Measurements from ENCODE around the gene EDIL3.

The EDIL3 gene

DNA sequence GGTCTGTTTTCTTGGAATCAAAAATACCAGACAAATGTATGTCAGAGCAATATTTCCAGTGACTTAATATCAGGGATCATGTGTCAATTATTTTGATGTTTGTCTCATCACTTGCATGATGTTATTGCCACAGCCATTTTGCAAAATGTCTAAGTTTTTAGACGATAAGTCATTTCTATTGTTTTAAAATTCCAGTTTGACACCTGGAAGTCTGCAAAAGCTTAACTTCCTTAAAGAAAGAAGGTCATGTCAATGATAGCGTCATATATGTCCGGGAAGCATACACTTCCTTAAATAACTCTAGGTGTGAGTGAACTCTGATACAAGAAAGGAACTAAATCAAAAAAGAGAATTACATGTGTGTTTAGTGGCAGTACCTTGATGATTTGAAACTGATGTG is 259.5 kb downstream of the EDIL3 start:
- no peak overlapping the region for H3K4me3 ChIP-seq (ENCODE audit: low read depth, low read length)
- DNase-seq (ENCODE audit: low read depth), result no peak
- TF ChIP-seq, protein P1, sequence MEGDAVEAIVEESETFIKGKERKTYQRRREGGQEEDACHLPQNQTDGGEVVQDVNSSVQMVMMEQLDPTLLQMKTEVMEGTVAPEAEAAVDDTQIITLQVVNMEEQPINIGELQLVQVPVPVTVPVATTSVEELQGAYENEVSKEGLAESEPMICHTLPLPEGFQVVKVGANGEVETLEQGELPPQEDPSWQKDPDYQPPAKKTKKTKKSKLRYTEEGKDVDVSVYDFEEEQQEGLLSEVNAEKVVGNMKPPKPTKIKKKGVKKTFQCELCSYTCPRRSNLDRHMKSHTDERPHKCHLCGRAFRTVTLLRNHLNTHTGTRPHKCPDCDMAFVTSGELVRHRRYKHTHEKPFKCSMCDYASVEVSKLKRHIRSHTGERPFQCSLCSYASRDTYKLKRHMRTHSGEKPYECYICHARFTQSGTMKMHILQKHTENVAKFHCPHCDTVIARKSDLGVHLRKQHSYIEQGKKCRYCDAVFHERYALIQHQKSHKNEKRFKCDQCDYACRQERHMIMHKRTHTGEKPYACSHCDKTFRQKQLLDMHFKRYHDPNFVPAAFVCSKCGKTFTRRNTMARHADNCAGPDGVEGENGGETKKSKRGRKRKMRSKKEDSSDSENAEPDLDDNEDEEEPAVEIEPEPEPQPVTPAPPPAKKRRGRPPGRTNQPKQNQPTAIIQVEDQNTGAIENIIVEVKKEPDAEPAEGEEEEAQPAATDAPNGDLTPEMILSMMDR (conservative IDR thresholded peaks at IDR 0.05; ENCODE audit: low read depth, low read length), result no peak

DNA sequence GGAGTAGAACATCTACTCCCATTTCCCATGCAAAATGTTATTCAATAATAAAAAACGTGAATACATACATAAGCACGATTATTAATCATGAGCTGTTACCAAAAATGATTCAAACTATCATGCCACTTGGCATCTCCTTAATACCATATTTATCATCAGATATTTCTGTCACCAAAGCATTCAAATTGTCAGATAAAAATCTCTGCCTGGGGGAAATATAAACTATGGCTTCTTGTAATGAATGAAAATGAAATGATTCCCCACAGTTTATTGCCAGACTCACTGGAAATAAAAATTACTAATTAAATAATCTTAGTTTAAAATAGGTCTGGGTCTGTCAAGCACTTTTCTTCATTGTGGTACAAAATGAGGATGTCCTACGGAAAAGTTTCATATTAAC is 265.4 kb downstream of the EDIL3 start:
- H3K4me3 ChIP-seq (ENCODE audit: low read depth, low read length), result no peak overlapping the region
- TF ChIP-seq, protein P1 (conservative IDR thresholded peaks at IDR 0.05; ENCODE audit: low read depth, low read length), result no peak
- no peak for DNase-seq (ENCODE audit: low read depth)

DNA sequence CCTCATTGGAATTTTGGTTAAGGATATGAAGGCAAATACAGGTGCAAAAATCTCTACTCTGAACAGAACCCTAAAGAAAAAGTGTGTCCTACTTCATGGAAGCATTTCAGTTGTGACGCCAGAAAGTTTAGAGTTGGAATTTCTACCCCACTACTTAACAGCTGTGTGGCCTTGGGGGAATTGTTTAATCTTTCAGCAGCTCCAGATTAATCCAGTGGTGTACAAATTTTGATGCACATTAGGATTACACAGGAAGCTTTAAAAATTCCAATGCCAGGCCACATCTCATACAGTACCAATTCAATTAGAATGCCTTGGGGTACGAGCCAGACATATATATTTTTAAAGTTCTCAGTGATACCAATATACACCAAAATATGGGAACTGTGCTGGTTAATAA is 266.1 kb downstream of the EDIL3 start:
- TF ChIP-seq, protein P1 (conservative IDR thresholded peaks at IDR 0.05; ENCODE audit: low read depth, low read length), result no peak
- DNase-seq (ENCODE audit: low read depth), result no peak
- H3K4me3 ChIP-seq (ENCODE audit: low read depth, low read length), result no peak overlapping the region

DNA sequence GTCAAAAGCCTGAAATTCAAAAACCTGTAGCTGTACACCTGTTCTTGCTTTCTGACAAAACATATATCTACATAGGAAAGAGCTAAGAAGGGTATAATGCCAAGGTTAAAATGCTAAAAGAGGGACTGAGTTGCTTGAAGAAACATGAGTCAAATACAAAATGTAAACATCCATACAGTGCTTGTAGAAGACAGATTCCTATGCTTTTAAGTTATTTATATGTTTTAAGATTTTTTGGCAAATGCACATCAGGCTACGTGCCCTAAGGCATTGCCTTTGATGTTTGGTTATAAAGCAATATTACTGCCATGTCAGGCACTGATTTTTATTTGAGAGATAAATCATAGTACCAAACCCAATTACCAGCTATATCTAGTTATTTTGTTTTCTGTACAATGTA is 269.0 kb downstream of the EDIL3 start:
- TF ChIP-seq, protein P1 (conservative IDR thresholded peaks at IDR 0.05; ENCODE audit: low read depth, low read length), result no peak

DNA sequence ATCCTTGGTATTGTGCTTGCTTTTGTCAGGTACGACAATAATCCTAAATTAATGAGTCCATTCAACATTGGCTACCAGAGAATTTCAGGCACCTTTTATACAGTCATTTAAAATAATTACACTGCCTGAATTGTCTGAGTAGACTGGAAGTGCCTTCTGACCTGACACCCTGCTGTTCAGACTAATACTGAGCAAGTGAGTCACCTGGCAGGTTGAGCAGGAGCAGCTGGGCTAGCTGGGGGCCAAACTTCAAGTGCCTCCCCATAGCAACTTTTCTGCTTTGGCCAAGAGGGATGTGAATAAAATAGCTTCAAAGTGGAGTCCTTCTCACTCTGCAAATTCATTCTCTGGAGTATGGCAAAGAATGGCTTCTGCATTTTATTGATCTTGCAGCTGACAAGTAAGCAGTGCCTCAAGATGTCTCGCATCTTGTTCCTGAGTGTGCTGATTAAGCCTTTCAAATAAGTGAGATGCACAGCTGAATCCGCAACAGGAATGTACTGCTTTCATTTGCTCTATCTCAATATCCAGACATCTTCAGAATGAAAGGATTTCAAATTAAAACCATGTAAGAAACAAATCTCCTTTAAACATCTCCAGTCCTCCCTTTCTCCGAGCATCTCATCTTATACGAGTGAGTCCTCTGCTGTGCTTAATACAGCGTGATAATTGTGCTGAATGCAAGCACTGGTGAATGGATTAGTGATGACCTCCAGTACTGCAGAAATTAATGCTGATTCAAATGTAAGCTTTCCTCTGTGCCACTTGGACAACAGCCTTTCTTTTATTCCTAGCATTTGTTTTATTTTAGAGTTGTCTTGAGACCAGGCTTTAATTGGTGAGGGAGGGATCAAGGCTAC is 271.2 kb downstream of the EDIL3 start:
- TF ChIP-seq, protein P1 (conservative IDR thresholded peaks at IDR 0.05; ENCODE audit: low read depth, low read length), result no peak
- no peak overlapping the region for H3K4me3 ChIP-seq (ENCODE audit: low read depth, low read length)
- DNase-seq (ENCODE audit: low read depth), result peak; percentile 73

More for the DNA sequence above, 269.0 kb downstream of the EDIL3 start:
- no peak overlapping the region for H3K4me3 ChIP-seq (ENCODE audit: low read depth, low read length)
- no peak for DNase-seq (ENCODE audit: low read depth)

DNA sequence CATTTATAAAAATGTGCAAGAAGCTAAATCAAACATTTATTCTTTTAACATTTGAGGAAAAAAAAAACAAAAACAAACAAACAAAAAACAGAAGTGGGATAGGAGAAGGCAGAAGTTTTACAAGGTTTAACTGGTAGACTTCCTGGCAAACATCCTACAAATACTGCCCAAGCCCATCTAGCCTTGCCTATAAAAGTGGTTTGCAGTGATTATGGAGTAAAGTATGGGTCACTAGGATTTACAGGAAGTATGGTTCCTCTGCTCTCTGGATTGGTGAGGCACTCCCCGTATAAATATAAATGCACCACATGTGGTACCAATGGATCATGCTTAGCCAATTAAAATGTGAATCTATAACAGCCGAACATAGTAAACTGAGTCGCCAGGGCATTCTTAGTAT is 291.9 kb downstream of the EDIL3 start:
- DNase-seq (ENCODE audit: low read depth), result no peak
- no peak overlapping the region for H3K4me3 ChIP-seq (ENCODE audit: low read depth, low read length)
- TF ChIP-seq, protein P1 (conservative IDR thresholded peaks at IDR 0.05; ENCODE audit: low read depth, low read length), result no peak
